ENCODE measurements around the gene DRC7. TPM values are rescaled to one million over a fixed set of nuclear protein-coding genes. Genes with fewer than 3 reads are reported as not detected.
A peak's percentile ranks its signal among the peaks of the same experiment; 100 is the strongest.

The DRC7 gene
- total RNA-seq, 1 experiment from 2014 or later, result not detected

GRCh38 chr16:57756424-57757325 is 62.1 kb downstream of the DRC7 start (continued):
- TF ChIP-seq RELA (CRISPR knock-in tag; IDR thresholded peaks at IDR 0.05; ENCODE audit: borderline replicate concordance), result no peak

- no peaks in the 10 kb centered on the region for H3K9me3 Mint-ChIP-seq
- no peak overlapping the region for H3K4me3 Mint-ChIP-seq
- CTCF ChIA-PET, result interaction anchor here (0.5 to 2.4 kb wide), 20 partner anchors 9 to 334 kb away, joined by 3 to 11 read pairs (median 4); partner anchors contain the start of genes USB1 and ZNF319
- TF ChIP-seq TEAD1 (CRISPR knock-in tag; IDR thresholded peaks at IDR 0.05), result no peak
- peak; percentile 30; the same call in 1 of the 2 replicates for TF ChIP-seq GABPB1 (CRISPR knock-in tag; IDR thresholded peaks at IDR 0.05)
- peak; percentile 90 for TF ChIP-seq CTCF (IDR thresholded peaks at IDR 0.05)
- no peak for TF ChIP-seq FOXP1 (CRISPR knock-in tag; IDR thresholded peaks at IDR 0.05; ENCODE audit: borderline replicate concordance)
- TF ChIP-seq SP1 (CRISPR knock-in tag; conservative IDR thresholded peaks at IDR 0.05), result peak; percentile 78
- H3K36me3 Mint-ChIP-seq, result peaks cover 2% of the 10 kb centered on the region; the same call in 1 of the 2 replicates
- peak; percentile 94 for DNase-seq (ENCODE audit: low spot score)
- no peaks in the 10 kb centered on the region for H3K27me3 Mint-ChIP-seq (ENCODE audit: low read depth)
- ATAC-seq, result peak; percentile 90
- POLR2A ChIA-PET, result no interaction called here
- H3K4me1 Mint-ChIP-seq, result peaks cover 12% of the 10 kb centered on the region
- H3K27ac Mint-ChIP-seq, result no peak overlapping the region
Measured at GRCh38 chr16:57757326-57757786, 62.8 kb downstream of the DRC7 start.

- H3K27ac Mint-ChIP-seq, result no peak overlapping the region
- DNase-seq (ENCODE audit: low spot score) (no peak), ATAC-seq (no peak)
- H3K4me1 Mint-ChIP-seq, result peaks cover 12% of the 10 kb centered on the region
- ChIA-PET POLR2A (no interaction called here), CTCF (interaction anchor here (0.6 to 2.4 kb wide), 8 partner anchors 9 to 181 kb away, joined by 3 to 11 read pairs (median 4); no protein-coding TSS in a partner anchor)
- no peaks in the 10 kb centered on the region for H3K27me3 Mint-ChIP-seq (ENCODE audit: low read depth)
- H3K4me3 Mint-ChIP-seq, result no peak overlapping the region
- H3K9me3 Mint-ChIP-seq, result no peaks in the 10 kb centered on the region
- peaks cover 2% of the 10 kb centered on the region; the same call in 1 of the 2 replicates for H3K36me3 Mint-ChIP-seq
- no peak for TF ChIP-seq ZNF219 (CRISPR knock-in tag; IDR thresholded peaks at IDR 0.05; ENCODE audit: borderline replicate concordance)
- TF ChIP-seq ATF1 (CRISPR knock-in tag; IDR thresholded peaks at IDR 0.05), result no peak
- TF ChIP-seq GTF2I (CRISPR knock-in tag; conservative IDR thresholded peaks at IDR 0.05), result no peak
- no peak for TF ChIP-seq NFYB (CRISPR knock-in tag; conservative IDR thresholded peaks at IDR 0.05; ENCODE audit: low read depth)
- TF ChIP-seq RORB (CRISPR knock-in tag; IDR thresholded peaks at IDR 0.05), result no peak
- no peak for TF ChIP-seq TEAD1 (CRISPR knock-in tag; IDR thresholded peaks at IDR 0.05)
- no peak for TF ChIP-seq ZNF671 (CRISPR knock-in tag; IDR thresholded peaks at IDR 0.05)
- TF ChIP-seq AFF4 (CRISPR knock-in tag; IDR thresholded peaks at IDR 0.05; ENCODE audit: borderline replicate concordance), result no peak
- no peak for TF ChIP-seq PRRX2 (CRISPR knock-in tag; IDR thresholded peaks at IDR 0.05)
- TF ChIP-seq ZNF232 (CRISPR knock-in tag; IDR thresholded peaks at IDR 0.05), result no peak
- TF ChIP-seq ZMAT4 (CRISPR knock-in tag; IDR thresholded peaks at IDR 0.05), result no peak
- TF ChIP-seq MYBL2 (CRISPR knock-in tag; IDR thresholded peaks at IDR 0.05), result no peak
- TF ChIP-seq CTCF (IDR thresholded peaks at IDR 0.05), result no peak
- no peak for TF ChIP-seq GABPB1 (CRISPR knock-in tag; IDR thresholded peaks at IDR 0.05)
- TF ChIP-seq STAT6 (CRISPR knock-in tag; conservative IDR thresholded peaks at IDR 0.05; ENCODE audit: low read depth), result no peak
- no peak for TF ChIP-seq E2F4 (CRISPR knock-in tag; IDR thresholded peaks at IDR 0.05; ENCODE audit: borderline replicate concordance, low read depth)
- no peak for TF ChIP-seq NFE2L1 (CRISPR knock-in tag; IDR thresholded peaks at IDR 0.05)
Measured at GRCh38 chr16:57757883-57758282, 63.3 kb downstream of the DRC7 start.

Data from WTC11 (cell line).